Activated naive CD4-positive, alpha-beta T cell treated with anti-CD3 and anti-CD28 coated beads, Interleukin-2, amount 10 ng/mL, durations not matched to agents 7 days and 5 days (primary cell): Measurements from ENCODE around the gene DMBX1.

Source experiments
- CTCF ChIA-PET: fragments of 350-600 bp; sonication (Branson Sonifier 250); formaldehyde crosslinking; loops from one replicate; lab custom pipeline; 2021; ENCODE audit warnings: antibody characterized with exemption; lab: Charles Lee
- DNase-seq: peaks from one replicate; pipeline ENCODE4 v3.0.0-alpha.2; 2020
- H3K27ac Mint-ChIP-seq: one replicate; pipeline ENCODE4 v1.8.0; 2021; ENCODE audit warnings: mild to moderate bottlenecking, moderate library complexity, mixed read lengths
- H3K27me3 Mint-ChIP-seq: one replicate; pipeline ENCODE4 v1.8.0; 2021; ENCODE audit warnings: mild to moderate bottlenecking, mixed read lengths
- H3K36me3 Mint-ChIP-seq: one replicate; pipeline ENCODE4 v1.8.0; 2021; ENCODE audit warnings: mixed read lengths
- H3K4me1 Mint-ChIP-seq: one replicate; pipeline ENCODE4 v1.8.0; 2021; ENCODE audit warnings: mixed read lengths
- H3K4me3 Mint-ChIP-seq: one replicate; pipeline ENCODE4 v1.8.0; 2021; ENCODE audit warnings: mild to moderate bottlenecking, moderate library complexity, mixed read lengths
- H3K9me3 Mint-ChIP-seq: one replicate; pipeline ENCODE4 v1.8.0; 2021; ENCODE audit warnings: mixed read lengths

The DMBX1 gene

DNA sequence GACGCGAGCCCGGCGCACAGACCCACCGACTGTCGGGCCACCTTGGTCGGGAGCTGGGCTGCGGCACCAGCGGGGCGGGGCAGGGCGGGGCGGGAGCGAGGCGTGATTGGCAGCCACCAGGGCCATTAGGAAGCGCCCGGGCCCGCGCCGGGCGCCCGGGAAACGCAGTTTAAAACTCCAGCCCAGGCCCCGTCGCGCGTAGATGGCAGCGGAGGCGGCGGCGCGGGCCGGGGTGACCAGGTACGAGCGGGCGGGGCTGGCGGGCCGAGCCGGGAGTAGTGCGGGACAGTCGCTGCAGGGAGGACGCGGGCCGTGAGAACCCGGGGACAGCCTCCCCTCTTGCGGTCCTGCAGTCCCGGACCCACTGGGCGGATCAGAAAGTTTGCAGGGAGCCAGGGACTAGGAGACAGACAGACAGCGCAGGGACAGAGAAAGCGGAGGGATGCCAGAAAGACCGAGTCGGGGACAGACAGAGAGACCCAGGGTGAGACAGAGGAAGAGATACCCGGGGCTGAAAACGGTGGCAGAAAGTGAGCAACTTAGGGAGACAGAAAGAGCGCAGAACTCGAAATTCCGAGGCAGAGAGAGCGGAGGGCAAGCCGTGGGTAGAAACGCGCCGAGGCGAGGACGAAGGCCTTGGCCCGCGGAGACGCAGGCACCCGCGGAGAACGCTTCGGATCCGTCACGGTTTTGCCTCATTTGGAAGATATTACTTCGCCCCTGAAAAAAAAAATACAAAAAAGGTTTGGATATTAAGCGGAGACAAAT is at the start of gene DMBX1:
Gene DMBX1 (plus strand): TSS at position 199 of the 768 bp plus-strand sequence. CDS start 17,175 bp downstream, outside the sequence.
- CTCF ChIA-PET, result interaction anchor here (1.0 kb wide), 1 partner anchor 50 kb away, joined by 3 read pairs; no protein-coding TSS in a partner anchor
- Mint-ChIP-seq H3K4me1 (peaks cover 15% of the 10 kb centered on the region), H3K9me3 (no peaks in the 10 kb centered on the region), H3K27ac (peak within 1 kb of the TSS; percentile 79), H3K27me3 (peaks cover 100% of the 10 kb centered on the region), H3K36me3 (peaks cover 2% of the 10 kb centered on the region), H3K4me3 (peak within 1 kb of the TSS; percentile 68)
- peak; percentile 61 for DNase-seq

DNA sequence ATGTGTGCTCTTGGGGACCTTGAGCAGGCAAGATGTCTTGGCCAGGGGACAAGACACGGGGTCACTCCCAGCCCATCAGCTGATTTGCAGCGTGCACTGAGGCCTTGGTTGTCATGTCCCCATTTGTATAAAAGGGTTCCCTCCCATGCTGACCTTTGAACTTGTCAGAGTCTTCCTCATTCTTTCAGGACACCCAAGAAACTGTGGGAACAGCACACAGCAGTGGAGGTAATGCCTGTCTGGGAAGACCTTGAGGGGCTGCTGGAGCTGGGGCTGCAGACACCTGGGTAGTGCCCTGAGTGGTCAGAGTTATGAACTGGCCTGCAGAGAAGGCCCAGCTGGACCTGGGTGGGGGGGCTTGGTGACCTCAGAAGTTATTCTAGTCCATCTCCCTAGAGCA is 49.2 kb upstream of the DMBX1 start:
- H3K36me3 Mint-ChIP-seq, result no peaks in the 10 kb centered on the region
- H3K4me1 Mint-ChIP-seq, result peaks cover 7% of the 10 kb centered on the region
- CTCF ChIA-PET, result interaction anchor here (1.4 to 4.0 kb wide), 4 partner anchors 9 to 88 kb away, joined by 3 to 51 read pairs (median 5); no protein-coding TSS in a partner anchor
- no peak for DNase-seq
- H3K9me3 Mint-ChIP-seq, result no peaks in the 10 kb centered on the region
- H3K27me3 Mint-ChIP-seq, result peaks cover 64% of the 10 kb centered on the region
- no peak overlapping the region for H3K4me3 Mint-ChIP-seq
- H3K27ac Mint-ChIP-seq, result no peak overlapping the region

DNA sequence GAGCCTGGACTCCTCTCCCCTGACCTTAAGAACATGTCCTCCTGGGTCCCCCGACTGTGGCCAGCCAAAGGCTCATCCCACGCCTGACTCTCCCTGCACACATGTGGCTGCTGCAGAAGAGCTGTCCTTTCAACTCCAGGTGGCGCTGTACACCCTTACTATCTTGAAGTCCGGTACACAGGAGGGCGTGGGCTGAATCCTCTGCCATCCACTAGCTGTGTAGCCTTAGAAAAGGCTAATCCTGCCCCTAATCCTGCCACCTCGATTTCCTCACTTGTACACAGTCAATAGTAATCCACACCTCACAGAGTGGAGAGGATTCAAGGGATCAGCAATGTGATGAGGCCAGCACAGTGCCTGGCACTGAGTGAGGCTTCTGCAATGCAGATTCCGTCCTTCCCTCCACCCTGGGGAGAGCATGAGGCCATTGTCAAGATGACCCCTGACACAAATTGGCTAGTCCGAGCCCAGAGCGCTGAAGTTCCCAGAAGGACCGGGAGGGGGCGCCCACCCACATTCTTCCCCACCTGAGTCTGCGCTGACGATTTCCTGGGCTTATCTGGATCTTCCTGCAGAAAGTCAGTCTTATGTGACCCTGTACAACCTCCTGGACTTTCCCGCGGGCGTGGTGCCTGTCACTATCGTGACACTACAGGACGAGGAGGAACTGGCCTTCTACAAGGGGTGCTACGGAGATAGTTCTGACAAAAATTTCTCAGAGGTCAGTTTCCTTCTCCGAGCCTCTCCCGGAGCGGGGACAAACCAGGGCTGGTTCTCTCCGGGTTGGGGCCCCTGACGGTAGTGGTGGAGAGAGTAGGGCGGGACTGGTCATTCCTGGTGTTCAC is 47.1 kb upstream of the DMBX1 start:
- peak; percentile 76 for DNase-seq
- Mint-ChIP-seq H3K4me3 (peak overlapping the region; percentile 76), H3K9me3 (no peaks in the 10 kb centered on the region), H3K27ac (no peak overlapping the region), H3K36me3 (no peaks in the 10 kb centered on the region), H3K4me1 (peaks cover 9% of the 10 kb centered on the region), H3K27me3 (peaks cover 76% of the 10 kb centered on the region)
- CTCF ChIA-PET, result interaction anchor here (0.9 to 10.5 kb wide), 14 partner anchors 9 to 172 kb away, joined by 3 to 160 read pairs (median 5); no protein-coding TSS in a partner anchor

DNA sequence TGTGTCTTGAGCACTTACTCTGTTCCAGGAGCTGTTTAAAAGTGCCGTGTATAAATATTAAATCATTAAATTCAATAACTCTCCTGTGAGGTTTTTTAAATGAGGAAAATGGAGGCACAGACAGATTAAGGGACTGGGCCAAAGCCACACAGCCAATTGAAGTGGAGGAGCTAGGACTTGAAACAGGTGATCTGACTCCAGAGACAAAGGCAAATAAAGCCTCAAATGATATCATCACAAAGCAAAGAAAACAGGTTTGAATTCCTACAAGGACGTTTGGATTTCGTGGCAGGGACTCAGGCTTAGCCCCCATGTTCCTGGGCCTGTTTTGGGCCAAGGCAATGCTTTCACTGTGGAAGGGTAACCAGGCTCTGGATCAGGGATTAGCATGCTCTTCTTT is 45.2 kb upstream of the DMBX1 start:
- Mint-ChIP-seq H3K27ac (no peak overlapping the region), H3K4me3 (no peak overlapping the region), H3K9me3 (no peaks in the 10 kb centered on the region), H3K4me1 (peaks cover 16% of the 10 kb centered on the region), H3K27me3 (peaks cover 83% of the 10 kb centered on the region), H3K36me3 (no peaks in the 10 kb centered on the region)
- DNase-seq, result no peak
- CTCF ChIA-PET, result interaction anchor here (0.7 to 10.5 kb wide), 7 partner anchors 10 to 104 kb away, joined by 3 to 160 read pairs (median 6); a partner anchor contains a TSS

DNA sequence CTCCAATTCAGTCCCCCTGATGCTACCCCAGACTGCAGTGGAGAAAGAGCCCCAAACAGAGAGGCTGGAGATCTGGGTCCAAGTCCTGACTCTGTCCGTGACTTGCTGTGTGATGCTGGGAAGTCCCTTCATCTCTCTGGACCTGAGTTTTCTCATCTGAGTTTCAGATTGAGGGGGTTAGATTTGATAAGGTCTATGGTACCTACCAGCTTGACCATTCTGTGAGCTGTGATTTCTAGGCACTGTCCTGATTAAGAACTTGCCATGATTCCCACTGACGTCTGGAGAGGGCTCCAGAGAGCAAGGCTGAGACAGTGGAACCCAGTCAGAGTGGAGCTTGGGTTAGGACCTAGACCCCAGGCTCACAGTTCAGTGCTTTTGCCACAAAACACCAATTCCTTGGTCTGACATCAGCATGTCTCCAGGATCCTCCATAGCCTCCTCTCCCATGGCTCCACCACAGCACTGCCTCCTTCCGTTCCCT is 43.8 kb upstream of the DMBX1 start:
- Mint-ChIP-seq H3K36me3 (no peaks in the 10 kb centered on the region), H3K4me3 (no peak overlapping the region), H3K27me3 (peaks cover 88% of the 10 kb centered on the region), H3K27ac (no peak overlapping the region), H3K9me3 (no peaks in the 10 kb centered on the region), H3K4me1 (peaks cover 16% of the 10 kb centered on the region)
- CTCF ChIA-PET, result interaction anchor here (1.3 to 10.5 kb wide), 11 partner anchors 11 to 280 kb away, joined by 3 to 160 read pairs (median 7); a partner anchor contains a TSS
- no peak for DNase-seq

DNA sequence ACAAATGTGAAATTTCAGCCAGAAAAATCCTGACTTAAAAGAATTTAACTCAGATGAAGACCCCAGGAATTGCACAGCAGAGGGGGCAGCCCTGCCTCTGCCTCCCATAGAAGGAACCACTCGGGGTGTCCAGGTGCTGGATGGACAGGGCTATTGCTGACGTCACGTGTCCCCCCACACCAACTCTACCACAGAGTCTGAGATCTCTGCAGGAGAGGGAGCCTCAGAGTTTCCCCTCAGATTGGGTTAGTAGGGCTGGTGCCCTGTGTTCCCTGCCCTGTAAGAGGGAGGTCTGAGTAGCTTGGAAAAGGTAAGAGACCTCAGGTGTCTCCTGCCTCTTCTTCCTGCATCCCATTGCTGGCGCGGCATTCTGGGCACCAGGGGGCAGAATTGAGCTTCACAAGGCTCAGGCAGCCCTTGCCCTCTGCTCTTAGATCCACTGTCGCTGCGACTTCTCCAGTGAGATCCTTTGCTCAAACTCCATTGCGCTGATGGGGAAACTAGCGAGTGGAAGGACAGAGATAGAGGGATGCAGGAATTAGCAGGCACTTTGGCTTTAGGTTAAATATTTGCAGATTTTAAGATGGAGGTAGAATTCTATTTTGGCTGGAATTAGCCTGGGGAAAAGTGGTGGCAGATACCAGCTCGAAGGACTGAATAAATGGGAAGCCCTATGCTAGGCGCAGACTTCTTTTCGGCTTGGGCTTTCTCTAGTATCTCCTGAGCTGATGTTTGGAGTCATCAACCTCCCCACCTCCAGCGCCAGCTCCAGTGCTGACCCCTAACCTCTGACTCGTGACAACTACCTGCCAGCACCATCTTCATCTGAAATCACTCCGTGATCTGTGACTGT is 42.8 kb upstream of the DMBX1 start:
- H3K27me3 Mint-ChIP-seq, result peaks cover 95% of the 10 kb centered on the region
- H3K27ac Mint-ChIP-seq, result no peak overlapping the region
- H3K4me3 Mint-ChIP-seq, result no peak overlapping the region
- H3K9me3 Mint-ChIP-seq, result no peaks in the 10 kb centered on the region
- H3K4me1 Mint-ChIP-seq, result peaks cover 16% of the 10 kb centered on the region
- CTCF ChIA-PET, result interaction anchor here (0.7 to 10.5 kb wide), 25 partner anchors 8 to 279 kb away, joined by 3 to 160 read pairs (median 5); a partner anchor contains a TSS
- no peaks in the 10 kb centered on the region for H3K36me3 Mint-ChIP-seq
- DNase-seq, result peak; percentile 87

DNA sequence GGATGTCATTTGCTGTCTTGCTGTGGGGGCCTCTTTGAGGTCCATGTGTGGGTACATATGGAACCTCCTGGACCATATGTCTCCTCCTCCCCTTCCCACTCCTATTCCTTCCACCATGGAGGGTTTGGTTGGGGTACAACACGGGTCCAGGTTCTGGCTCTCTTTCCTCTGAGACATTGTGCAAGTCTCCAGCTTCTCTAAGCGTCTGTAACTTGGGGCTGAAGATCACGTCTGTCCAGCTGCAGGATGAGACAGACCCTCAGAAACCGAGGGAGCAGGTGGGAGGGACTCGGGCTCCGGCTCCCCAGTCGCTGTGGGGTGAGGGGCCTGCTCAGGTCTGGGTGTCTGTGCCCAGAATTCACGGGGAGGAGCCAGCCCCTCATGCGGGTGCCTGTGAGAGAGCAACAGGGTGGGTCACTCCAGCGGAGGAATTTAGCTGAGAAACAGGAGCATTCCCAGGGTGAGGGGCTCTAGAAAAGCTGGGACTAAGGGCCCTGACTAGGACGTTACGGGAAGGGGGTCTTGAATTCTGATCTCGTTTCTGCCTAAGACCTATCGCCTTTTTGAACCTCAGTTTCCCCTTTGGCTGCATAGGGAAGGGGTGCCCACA is 42.0 kb upstream of the DMBX1 start:
- CTCF ChIA-PET, result interaction anchor here (0.7 to 10.5 kb wide), 23 partner anchors 9 to 278 kb away, joined by 3 to 160 read pairs (median 5); a partner anchor contains a TSS
- Mint-ChIP-seq H3K4me3 (no peak overlapping the region), H3K4me1 (peaks cover 13% of the 10 kb centered on the region), H3K9me3 (no peaks in the 10 kb centered on the region), H3K36me3 (no peaks in the 10 kb centered on the region), H3K27ac (no peak overlapping the region), H3K27me3 (peaks cover 95% of the 10 kb centered on the region)
- DNase-seq, result no peak

DNA sequence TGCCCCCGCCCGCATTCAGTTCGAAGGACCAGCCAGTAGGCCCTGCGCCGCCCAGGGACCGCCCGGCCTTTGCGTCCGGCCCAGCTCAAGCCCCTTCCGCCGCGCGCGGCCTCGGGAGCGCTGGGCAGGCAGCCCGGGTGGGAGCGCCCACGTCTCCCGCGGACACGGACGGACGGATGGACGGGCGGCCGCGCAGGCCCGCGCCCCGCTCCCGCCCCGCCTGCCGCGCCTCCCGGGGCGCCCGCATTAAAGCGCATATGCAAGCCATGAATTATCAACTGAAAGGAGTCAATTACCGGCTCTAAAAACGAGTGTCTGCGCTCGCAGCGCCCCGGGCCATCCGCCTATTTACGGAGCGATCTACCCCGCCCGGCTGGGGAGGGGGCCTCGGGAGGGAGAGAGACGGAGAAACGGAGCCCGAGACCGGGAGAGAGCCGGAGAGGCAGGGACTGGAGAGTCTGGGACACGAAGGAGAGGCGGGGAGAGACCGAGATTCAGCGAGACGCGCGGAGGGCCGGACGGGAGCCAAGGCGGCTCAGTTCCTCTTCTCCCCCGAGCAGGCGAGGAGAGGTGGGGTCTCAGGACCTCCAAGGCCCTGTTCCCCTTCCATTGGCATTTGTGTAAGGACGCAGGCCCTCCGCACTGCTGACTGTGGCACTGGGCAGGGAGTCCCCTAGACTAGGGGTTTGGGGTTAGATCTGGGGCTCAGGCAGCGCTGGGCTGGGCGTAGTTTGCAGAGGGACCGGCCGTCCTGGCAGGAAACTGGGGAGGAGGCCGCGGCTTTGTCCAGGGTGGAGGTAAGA is 41.3 kb upstream of the DMBX1 start:
- CTCF ChIA-PET, result interaction anchor here (1.1 to 10.5 kb wide), 9 partner anchors 8 to 277 kb away, joined by 3 to 160 read pairs (median 6); a partner anchor contains a TSS
- H3K4me1 Mint-ChIP-seq, result peaks cover 9% of the 10 kb centered on the region
- no peaks in the 10 kb centered on the region for H3K9me3 Mint-ChIP-seq
- H3K36me3 Mint-ChIP-seq, result no peaks in the 10 kb centered on the region
- peak overlapping the region; percentile 66 for H3K27ac Mint-ChIP-seq
- no peak for DNase-seq
- H3K4me3 Mint-ChIP-seq, result no peak overlapping the region
- H3K27me3 Mint-ChIP-seq, result peaks cover 95% of the 10 kb centered on the region

DNA sequence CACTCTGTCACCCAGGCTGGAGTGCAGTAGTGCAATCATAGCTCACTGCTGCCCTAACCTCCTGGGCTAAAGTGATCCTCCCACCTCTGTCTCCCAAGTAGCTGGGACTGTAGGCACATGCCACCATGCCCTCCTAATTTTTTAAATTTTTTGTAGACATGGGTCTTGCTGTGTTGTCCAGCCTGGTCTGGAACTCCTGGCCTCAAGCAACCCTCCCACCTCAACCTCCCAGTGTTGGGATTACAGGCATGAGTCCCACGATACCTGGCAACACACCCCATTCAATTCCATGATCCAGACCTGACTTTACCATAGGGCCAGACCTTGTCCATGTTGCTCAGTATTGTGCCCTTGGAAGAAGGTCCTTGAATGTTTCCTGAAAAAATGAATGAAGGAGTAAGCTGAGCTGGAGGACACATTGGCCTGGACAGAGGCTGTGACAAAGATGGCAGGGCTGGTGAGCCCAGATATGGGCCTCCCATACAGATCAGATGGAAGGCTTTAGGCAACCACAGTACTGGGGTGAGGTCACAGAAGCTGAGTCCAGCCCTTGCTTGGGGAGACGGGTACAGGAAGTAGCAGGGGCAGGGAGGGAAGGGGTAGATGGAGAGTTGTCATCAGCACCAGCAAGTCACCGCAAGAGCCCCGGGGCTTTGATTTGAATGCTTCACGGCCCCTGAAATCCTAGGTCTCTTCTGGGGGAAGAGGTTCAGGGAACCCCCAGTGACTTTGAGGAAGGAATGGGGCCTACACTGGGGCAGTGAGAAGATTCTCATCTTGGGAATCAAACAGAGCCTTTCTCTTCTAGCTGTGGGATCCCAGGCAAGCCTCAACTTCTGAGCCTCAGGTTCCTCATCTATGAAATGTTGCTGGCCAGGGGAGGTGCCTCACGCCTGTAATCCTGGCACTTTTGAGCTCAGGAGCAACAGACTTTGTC is 40.1 kb upstream of the DMBX1 start:
- Mint-ChIP-seq H3K4me3 (no peak overlapping the region), H3K4me1 (peaks cover 9% of the 10 kb centered on the region), H3K27ac (no peak overlapping the region), H3K9me3 (no peaks in the 10 kb centered on the region), H3K36me3 (no peaks in the 10 kb centered on the region), H3K27me3 (peaks cover 99% of the 10 kb centered on the region)
- DNase-seq, result no peak
- CTCF ChIA-PET, result interaction anchor here (0.7 to 10.5 kb wide), 5 partner anchors 9 to 79 kb away, joined by 3 to 160 read pairs (median 3); no protein-coding TSS in a partner anchor

DNA sequence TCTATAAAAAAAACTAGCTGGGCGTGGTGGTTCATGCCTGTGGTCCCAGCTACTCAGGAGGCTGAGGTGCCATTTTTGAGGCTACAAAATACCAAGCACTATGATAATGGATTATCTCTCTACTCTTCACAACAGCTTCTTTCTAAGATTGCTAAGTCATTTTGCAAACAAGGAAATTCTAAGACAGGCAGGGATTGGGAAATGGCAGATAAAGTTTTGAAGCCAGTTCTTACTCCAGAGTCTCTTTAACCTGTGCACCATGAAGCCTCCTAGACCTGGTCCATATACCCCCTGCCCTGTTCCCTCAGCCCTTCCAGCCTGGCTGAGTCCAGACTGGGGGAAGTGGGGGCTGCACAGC is 39.5 kb upstream of the DMBX1 start:
- no peak overlapping the region for H3K4me3 Mint-ChIP-seq
- CTCF ChIA-PET, result interaction anchor here (0.7 to 10.5 kb wide), 2 partner anchors 9 to 78 kb away, joined by 3 to 160 read pairs; no protein-coding TSS in a partner anchor
- peaks cover 9% of the 10 kb centered on the region for H3K4me1 Mint-ChIP-seq
- H3K36me3 Mint-ChIP-seq, result no peaks in the 10 kb centered on the region
- H3K27ac Mint-ChIP-seq, result no peak overlapping the region
- peaks cover 99% of the 10 kb centered on the region for H3K27me3 Mint-ChIP-seq
- no peaks in the 10 kb centered on the region for H3K9me3 Mint-ChIP-seq
- no peak for DNase-seq
